ENCODE data around the gene FADS1.

Gene FADS1

GRCh38 chr11:61844909-61845565, 28.2 kb upstream of the FADS1 start:
- no peak for DNase-seq

- DNase-seq = no peak
Observed at GRCh38 chr11:61842528-61842820, 25.7 kb upstream of the FADS1 start.

GRCh38 chr11:61841636-61842527, 25.1 kb upstream of the FADS1 start:
- no peak for DNase-seq

DNA sequence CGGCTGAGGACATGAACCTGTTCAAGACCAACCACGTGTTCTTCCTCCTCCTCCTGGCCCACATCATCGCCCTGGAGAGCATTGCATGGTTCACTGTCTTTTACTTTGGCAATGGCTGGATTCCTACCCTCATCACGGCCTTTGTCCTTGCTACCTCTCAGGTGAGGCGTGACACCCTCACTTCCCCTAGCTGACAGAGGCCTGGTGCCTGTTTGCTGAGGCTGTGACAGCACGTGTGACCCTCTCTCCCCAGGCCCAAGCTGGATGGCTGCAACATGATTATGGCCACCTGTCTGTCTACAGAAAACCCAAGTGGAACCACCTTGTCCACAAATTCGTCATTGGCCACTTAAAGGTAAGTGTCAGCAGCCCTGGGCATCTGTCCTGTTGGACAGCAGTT, 23.6 kb upstream of the FADS1 start:
- DNase-seq = no peak

- no peak for DNase-seq
Observed at GRCh38 chr11:61839742-61840141, 22.9 kb upstream of the FADS1 start.

DNA sequence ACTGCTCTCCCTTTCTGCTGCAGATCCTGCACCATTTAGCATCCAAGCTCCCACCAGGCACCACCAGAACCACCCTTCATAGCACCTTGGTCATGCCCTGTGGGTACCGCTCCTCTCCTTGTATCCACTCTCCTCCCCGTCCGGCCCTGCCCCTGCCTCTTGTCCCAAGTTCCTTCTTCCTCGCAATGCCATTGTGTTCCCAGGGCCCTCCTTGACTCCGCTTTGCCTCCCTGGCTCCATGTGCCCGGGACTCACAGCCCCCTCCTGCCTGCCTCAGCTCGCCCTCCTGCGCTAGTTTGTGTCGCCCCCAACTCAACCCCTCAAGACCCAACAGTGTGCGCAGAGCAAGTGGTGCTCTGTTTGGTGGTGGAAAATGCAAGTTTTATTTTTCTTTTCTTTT, 22.1 kb upstream of the FADS1 start:
- no peak for DNase-seq

- no peak for DNase-seq
Observed at GRCh38 chr11:61838501-61838900, 21.7 kb upstream of the FADS1 start.

DNA sequence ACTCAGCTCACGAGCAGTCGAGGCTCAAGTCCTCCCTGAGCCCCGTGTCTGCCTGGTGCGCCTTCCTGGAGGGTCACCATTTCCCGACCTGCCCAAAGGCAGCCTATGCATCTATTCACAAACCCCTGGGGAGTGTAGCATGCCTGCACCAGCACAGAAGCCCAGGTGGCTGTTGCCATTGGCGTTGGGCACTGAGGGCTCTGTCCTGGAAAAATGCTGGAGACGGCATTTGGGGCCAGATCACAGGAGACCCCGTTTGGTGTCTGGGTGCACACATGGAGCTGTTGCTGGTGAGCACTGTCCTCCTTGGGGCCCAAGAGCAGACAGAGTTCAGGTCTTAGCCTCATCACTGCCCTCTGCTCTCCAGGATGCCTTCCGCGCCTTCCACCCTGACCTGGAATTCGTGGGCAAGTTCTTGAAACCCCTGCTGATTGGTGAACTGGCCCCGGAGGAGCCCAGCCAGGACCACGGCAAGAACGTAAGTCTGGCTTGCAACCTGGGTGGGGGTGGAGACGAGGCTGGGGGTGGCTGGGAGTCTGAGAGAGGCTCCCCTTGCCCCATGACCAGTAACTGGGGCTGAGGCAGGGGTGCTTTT, 20.7 kb upstream of the FADS1 start:
- DNase-seq = no peak

- no peak for DNase-seq
Observed at GRCh38 chr11:61836193-61836592, 19.4 kb upstream of the FADS1 start.

- DNase-seq = peak; percentile 38 to 98
Observed at GRCh38 chr11:61834278-61835048, 17.7 kb upstream of the FADS1 start.

DNA sequence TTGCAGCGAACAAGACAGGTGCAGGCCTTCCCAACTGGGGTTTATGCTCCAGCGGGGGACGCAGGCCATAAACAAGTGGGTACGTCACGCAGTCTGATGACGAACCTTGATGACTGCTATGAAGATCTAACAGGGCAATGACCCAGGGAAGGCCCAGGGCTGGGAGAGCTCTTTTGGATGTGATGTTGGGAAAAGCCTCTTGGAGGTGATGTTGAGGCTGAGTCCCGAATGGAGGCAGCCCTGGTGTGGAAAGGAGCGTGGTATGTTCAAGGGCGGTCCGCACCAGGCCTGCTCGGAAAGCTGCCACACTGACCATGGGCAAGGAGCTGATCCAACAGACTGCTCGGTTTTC, 17.1 kb upstream of the FADS1 start:
- no peak for DNase-seq

DNA sequence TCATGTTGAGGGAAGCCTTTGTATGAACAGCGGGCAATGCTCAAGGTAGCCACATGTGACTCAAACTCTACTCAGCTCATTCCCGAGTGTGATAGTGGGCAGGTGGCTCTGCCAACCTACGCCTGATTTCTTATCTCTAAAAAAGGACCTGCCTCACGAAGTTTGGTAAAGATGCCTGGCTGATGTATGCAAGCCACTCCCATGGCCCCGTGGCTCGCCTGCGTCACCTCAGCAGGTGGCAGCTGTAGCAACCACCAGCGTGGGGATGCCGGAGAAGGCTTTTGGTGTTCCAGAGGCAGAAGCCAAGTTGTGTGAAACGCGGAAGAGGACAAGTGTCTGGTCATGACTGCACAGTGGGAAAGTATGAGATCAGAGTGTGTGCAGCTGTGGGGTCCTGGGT, 16.7 kb upstream of the FADS1 start:
- DNase-seq = no peak

DNA sequence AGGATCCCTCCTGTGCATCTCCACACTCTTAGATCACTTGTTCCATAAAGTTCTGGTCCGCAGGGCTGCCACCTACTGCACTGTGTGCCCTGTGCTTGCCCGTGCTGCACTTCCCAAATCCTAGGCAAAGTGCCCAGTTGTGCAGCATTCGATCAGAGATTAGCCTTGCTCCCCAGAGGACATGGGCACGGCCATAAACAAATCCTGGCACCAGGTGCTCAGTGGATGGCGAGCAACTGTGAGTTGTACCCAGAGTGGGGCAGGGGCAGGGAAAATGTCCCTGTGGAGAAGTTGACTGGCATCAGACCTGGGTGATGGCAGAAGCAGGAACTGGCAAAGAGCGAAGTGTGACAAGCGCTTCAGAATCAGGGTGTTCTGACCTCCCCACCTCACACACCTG, 16.0 kb upstream of the FADS1 start:
- DNase-seq = no peak

GRCh38 chr11:61832207-61832606, 15.4 kb upstream of the FADS1 start:
- no peak for DNase-seq

GRCh38 chr11:61830237-61831105, 13.7 kb upstream of the FADS1 start:
- no peak for DNase-seq

DNA sequence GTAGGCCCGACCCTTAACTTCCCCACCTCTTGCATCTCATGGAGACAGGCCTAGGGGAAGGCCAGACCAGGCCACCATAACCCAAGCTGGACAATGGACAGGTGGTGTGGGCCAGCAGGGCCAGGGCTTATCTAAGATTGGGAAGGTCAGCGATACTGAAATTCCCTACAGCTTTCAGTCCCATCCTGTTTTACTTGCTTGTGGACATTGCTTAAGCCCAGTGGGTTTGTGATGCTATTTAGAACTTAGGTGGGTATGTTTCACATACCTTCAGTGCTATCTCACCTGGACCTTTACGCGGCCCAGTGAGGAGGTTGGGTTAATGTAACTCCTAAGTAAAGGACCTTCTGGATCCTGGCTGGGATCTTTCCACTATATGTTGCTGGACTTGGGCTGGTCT, 13.0 kb upstream of the FADS1 start:
- no peak for DNase-seq

- peak in 1 of 2 donors; percentile 19 for DNase-seq
Observed at GRCh38 chr11:61828629-61829407, 12.0 kb upstream of the FADS1 start.

DNA sequence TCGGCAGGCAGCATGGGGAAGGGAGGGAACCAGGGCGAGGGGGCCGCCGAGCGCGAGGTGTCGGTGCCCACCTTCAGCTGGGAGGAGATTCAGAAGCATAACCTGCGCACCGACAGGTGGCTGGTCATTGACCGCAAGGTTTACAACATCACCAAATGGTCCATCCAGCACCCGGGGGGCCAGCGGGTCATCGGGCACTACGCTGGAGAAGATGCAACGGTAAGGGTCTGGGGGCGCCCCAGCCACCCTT, 11.5 kb upstream of the FADS1 start:
- DNase-seq = no peak

- DNase-seq = peak; percentile 49 to 87
Observed at GRCh38 chr11:61827571-61828378, 11.0 kb upstream of the FADS1 start, which contains the start of gene FADS2. Gene FADS2 (plus strand): TSS chr11:61828300. CDS start chr11:61828391, 91 bp downstream.

DNA sequence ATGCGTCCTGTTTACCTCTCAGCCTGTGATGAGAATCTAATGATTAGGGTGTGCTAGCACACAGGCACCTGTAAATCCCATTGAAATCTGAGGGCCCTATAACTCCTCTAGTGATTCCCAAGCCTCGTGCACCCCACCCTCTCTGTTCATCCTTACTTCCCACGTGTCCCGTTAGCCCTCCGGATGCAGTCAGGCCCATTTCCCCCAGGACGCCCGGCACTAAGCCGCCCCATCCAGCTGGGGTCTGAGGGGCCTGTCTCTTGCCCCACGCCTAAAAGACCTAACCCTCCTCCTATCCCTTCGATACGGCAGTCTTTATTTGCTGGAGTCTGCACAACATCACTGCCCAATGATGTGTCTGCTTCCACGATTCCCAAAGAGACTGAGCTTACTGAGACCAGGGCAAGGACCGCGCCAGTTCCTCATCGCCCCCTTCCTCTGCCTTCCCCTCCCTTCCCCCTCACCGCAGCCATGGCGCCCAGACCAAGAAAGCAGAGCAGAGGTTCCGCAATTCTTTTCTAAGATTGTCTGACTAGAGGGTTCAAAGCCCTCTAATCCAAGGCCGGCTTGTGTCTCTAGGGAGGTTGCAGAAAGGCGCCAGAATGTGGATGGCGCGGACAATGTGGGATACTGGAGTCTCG, 10.2 kb upstream of the FADS1 start:
- peak in 1 of 2 donors; percentile 56 for DNase-seq
